ENCODE data around the gene TOPBP1. TPM values are rescaled to one million over a fixed set of nuclear protein-coding genes. Genes with fewer than 3 reads are reported as not detected.

Gene TOPBP1
- total RNA-seq, 1 donor = 33.7 TPM

- Histone ChIP-seq H3K27me3 (ENCODE audit: insufficient read depth, low read length) (peaks cover 7% of the 10 kb centered on the region), H3K4me3 (ENCODE audit: insufficient read depth, low read length) (no peak overlapping the region)
- TF ChIP-seq CTCF (IDR thresholded peaks at IDR 0.05; ENCODE audit: extremely low read depth, low read depth, low read length) = no peak
Measured at GRCh38 chr3:133703915-133704314, 42.2 kb upstream of the TOPBP1 start.

GRCh38 chr3:133701435-133702358 lies 40.0 kb upstream of the TOPBP1 start:
- Histone ChIP-seq H3K36me3 (ENCODE audit: insufficient read depth, low read length) (no peaks in the 10 kb centered on the region), H3K4me2 (ENCODE audit: insufficient read depth, low read length) (no peak overlapping the region), H4K20me1 (ENCODE audit: insufficient read depth, low read length) (no peaks in the 10 kb centered on the region), H3K4me3 (ENCODE audit: insufficient read depth, low read length) (no peak overlapping the region), H3K79me2 (ENCODE audit: insufficient read depth, low read length) (no peaks in the 10 kb centered on the region), H2AFZ (ENCODE audit: low read length) (no peak overlapping the region), H3K4me1 (ENCODE audit: insufficient read depth, low read length) (no peaks in the 10 kb centered on the region), H3K27me3 (ENCODE audit: insufficient read depth, low read length) (no peaks in the 10 kb centered on the region), H3K9me3 (ENCODE audit: low read depth, low read length) (no peaks in the 10 kb centered on the region), H3K27ac (ENCODE audit: low read depth, low read length) (no peak overlapping the region)
- TF ChIP-seq CTCF (IDR thresholded peaks at IDR 0.05; ENCODE audit: extremely low read depth, low read depth, low read length) = no peak
- DNase-seq (ENCODE audit: insufficient read length, low spot score, missing footprints) = no peak

More at GRCh38 chr3:133703915-133704314, 42.2 kb upstream of the TOPBP1 start:
- no peaks in the 10 kb centered on the region for H3K9me3 ChIP-seq (ENCODE audit: low read depth, low read length)
- H3K79me2 ChIP-seq (ENCODE audit: insufficient read depth, low read length) = no peaks in the 10 kb centered on the region
- H4K20me1 ChIP-seq (ENCODE audit: insufficient read depth, low read length) = no peaks in the 10 kb centered on the region
- no peak overlapping the region for H2AFZ ChIP-seq (ENCODE audit: low read length)
- DNase-seq (ENCODE audit: insufficient read length, low spot score, missing footprints) = no peak
- H3K36me3 ChIP-seq (ENCODE audit: insufficient read depth, low read length) = no peaks in the 10 kb centered on the region
- no peak overlapping the region for H3K27ac ChIP-seq (ENCODE audit: low read depth, low read length)
- no peaks in the 10 kb centered on the region for H3K4me1 ChIP-seq (ENCODE audit: insufficient read depth, low read length)
- no peak overlapping the region for H3K4me2 ChIP-seq (ENCODE audit: insufficient read depth, low read length)

- Histone ChIP-seq H3K79me2 (ENCODE audit: insufficient read depth, low read length) (no peaks in the 10 kb centered on the region), H3K4me2 (ENCODE audit: insufficient read depth, low read length) (no peak overlapping the region), H3K36me3 (ENCODE audit: insufficient read depth, low read length) (no peaks in the 10 kb centered on the region), H4K20me1 (ENCODE audit: insufficient read depth, low read length) (no peaks in the 10 kb centered on the region), H3K4me3 (ENCODE audit: insufficient read depth, low read length) (no peak overlapping the region), H3K9me3 (ENCODE audit: low read depth, low read length) (no peaks in the 10 kb centered on the region), H2AFZ (ENCODE audit: low read length) (no peak overlapping the region), H3K4me1 (ENCODE audit: insufficient read depth, low read length) (no peaks in the 10 kb centered on the region), H3K27me3 (ENCODE audit: insufficient read depth, low read length) (no peaks in the 10 kb centered on the region), H3K27ac (ENCODE audit: low read depth, low read length) (no peak overlapping the region)
- DNase-seq (ENCODE audit: insufficient read length, low spot score, missing footprints) = no peak
- TF ChIP-seq CTCF (IDR thresholded peaks at IDR 0.05; ENCODE audit: extremely low read depth, low read depth, low read length) = no peak
Measured at GRCh38 chr3:133700351-133700750, 38.6 kb upstream of the TOPBP1 start.

- H3K4me3 ChIP-seq (ENCODE audit: insufficient read depth, low read length) = no peak overlapping the region
- H2AFZ ChIP-seq (ENCODE audit: low read length) = no peak overlapping the region
- H4K20me1 ChIP-seq (ENCODE audit: insufficient read depth, low read length) = no peaks in the 10 kb centered on the region
- no peak overlapping the region for H3K27ac ChIP-seq (ENCODE audit: low read depth, low read length)
- no peaks in the 10 kb centered on the region for H3K79me2 ChIP-seq (ENCODE audit: insufficient read depth, low read length)
- H3K36me3 ChIP-seq (ENCODE audit: insufficient read depth, low read length) = no peaks in the 10 kb centered on the region
- no peak for DNase-seq (ENCODE audit: insufficient read length, low spot score, missing footprints)
- no peaks in the 10 kb centered on the region for H3K9me3 ChIP-seq (ENCODE audit: low read depth, low read length)
- H3K27me3 ChIP-seq (ENCODE audit: insufficient read depth, low read length) = no peaks in the 10 kb centered on the region
- no peaks in the 10 kb centered on the region for H3K4me1 ChIP-seq (ENCODE audit: insufficient read depth, low read length)
- no peak for TF ChIP-seq CTCF (IDR thresholded peaks at IDR 0.05; ENCODE audit: extremely low read depth, low read depth, low read length)
- no peak overlapping the region for H3K4me2 ChIP-seq (ENCODE audit: insufficient read depth, low read length)
Measured at GRCh38 chr3:133699903-133700302, 38.2 kb upstream of the TOPBP1 start.

Data from osteoblast (primary cell).